ENCODE results near the gene ARTN.

DNA sequence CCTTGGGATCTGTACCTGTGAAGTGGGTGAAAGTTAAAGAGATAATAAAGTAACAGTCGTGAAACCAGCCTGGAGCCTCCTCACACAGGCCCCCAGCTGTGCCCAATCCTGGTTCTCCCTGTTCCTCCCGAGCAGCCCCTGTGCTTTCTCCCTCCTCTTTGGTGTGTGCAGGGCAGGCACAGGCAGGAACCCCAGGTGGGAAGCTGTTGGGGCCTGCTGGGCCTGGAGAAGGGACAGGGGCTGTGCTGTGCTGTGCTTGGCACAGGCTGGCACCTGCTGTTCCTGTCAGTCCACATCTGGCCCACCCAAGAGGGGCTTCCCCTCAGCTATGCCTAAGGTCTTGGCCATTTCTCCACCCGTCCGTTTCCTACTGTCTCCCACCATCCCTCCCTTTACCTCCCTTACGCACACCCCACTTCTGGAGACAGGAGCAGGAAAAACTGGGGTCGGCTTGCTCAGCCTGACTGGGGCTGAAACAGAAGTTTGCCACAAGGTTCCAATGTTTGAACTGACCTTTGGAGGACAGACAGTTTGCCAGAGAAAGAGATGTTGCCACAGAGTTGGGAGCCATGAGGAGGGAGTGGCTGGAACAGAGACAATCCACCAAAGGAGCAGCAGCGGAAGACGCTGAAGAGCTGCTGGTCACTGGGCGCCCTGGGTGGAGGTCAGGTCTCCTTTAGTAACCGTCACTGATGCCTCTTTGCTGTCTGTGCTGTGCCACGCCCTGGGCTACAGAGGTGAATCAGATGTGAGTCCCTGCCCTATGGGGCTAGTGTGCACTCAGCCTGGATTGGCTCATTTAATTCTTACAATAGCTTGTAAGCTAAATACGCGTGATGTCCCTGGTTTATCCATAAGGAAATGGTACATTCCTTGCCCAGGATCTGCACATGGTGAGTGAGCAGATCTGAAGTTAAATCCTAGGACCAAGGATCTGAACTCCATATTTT is 18.8 kb upstream of the ARTN start:
- TF ChIP-seq POLR2AphosphoS5 (IDR thresholded peaks at IDR 0.05; ENCODE audit: low read depth) = no peak
- TF ChIP-seq EZH2 (IDR thresholded peaks at IDR 0.05; ENCODE audit: low read depth, unreplicated experiment) = no peak
- TF ChIP-seq, protein P1, sequence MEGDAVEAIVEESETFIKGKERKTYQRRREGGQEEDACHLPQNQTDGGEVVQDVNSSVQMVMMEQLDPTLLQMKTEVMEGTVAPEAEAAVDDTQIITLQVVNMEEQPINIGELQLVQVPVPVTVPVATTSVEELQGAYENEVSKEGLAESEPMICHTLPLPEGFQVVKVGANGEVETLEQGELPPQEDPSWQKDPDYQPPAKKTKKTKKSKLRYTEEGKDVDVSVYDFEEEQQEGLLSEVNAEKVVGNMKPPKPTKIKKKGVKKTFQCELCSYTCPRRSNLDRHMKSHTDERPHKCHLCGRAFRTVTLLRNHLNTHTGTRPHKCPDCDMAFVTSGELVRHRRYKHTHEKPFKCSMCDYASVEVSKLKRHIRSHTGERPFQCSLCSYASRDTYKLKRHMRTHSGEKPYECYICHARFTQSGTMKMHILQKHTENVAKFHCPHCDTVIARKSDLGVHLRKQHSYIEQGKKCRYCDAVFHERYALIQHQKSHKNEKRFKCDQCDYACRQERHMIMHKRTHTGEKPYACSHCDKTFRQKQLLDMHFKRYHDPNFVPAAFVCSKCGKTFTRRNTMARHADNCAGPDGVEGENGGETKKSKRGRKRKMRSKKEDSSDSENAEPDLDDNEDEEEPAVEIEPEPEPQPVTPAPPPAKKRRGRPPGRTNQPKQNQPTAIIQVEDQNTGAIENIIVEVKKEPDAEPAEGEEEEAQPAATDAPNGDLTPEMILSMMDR (conservative IDR thresholded peaks at IDR 0.05; ENCODE audit: low read depth in 2 of 2) = no peak
- TF ChIP-seq, protein P2, sequence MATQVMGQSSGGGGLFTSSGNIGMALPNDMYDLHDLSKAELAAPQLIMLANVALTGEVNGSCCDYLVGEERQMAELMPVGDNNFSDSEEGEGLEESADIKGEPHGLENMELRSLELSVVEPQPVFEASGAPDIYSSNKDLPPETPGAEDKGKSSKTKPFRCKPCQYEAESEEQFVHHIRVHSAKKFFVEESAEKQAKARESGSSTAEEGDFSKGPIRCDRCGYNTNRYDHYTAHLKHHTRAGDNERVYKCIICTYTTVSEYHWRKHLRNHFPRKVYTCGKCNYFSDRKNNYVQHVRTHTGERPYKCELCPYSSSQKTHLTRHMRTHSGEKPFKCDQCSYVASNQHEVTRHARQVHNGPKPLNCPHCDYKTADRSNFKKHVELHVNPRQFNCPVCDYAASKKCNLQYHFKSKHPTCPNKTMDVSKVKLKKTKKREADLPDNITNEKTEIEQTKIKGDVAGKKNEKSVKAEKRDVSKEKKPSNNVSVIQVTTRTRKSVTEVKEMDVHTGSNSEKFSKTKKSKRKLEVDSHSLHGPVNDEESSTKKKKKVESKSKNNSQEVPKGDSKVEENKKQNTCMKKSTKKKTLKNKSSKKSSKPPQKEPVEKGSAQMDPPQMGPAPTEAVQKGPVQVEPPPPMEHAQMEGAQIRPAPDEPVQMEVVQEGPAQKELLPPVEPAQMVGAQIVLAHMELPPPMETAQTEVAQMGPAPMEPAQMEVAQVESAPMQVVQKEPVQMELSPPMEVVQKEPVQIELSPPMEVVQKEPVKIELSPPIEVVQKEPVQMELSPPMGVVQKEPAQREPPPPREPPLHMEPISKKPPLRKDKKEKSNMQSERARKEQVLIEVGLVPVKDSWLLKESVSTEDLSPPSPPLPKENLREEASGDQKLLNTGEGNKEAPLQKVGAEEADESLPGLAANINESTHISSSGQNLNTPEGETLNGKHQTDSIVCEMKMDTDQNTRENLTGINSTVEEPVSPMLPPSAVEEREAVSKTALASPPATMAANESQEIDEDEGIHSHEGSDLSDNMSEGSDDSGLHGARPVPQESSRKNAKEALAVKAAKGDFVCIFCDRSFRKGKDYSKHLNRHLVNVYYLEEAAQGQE (IDR thresholded peaks at IDR 0.05; ENCODE audit: unreplicated experiment) = no peak
- no peak for TF ChIP-seq EZH2phosphoT487 (IDR thresholded peaks at IDR 0.05; ENCODE audit: unreplicated experiment)
- TF ChIP-seq, protein P3, sequence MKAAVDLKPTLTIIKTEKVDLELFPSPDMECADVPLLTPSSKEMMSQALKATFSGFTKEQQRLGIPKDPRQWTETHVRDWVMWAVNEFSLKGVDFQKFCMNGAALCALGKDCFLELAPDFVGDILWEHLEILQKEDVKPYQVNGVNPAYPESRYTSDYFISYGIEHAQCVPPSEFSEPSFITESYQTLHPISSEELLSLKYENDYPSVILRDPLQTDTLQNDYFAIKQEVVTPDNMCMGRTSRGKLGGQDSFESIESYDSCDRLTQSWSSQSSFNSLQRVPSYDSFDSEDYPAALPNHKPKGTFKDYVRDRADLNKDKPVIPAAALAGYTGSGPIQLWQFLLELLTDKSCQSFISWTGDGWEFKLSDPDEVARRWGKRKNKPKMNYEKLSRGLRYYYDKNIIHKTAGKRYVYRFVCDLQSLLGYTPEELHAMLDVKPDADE (IDR thresholded peaks at IDR 0.05) = no peak
- TF ChIP-seq JUNB (IDR thresholded peaks at IDR 0.05; ENCODE audit: unreplicated experiment) = no peak
- no peak for TF ChIP-seq CREB1 (CRISPR knock-in tag; IDR thresholded peaks at IDR 0.05; ENCODE audit: low read depth)
- TF ChIP-seq ZNF114 (CRISPR knock-in tag; IDR thresholded peaks at IDR 0.05) = no peak
- TF ChIP-seq ZNF331 (CRISPR knock-in tag; IDR thresholded peaks at IDR 0.05; ENCODE audit: low read depth) = no peak
- no peak for TF ChIP-seq STAT1 (IDR thresholded peaks at IDR 0.05; ENCODE audit: unreplicated experiment)
- TF ChIP-seq NANOG (IDR thresholded peaks at IDR 0.05; ENCODE audit: borderline replicate concordance) = no peak

Data from GM23338 (cell line).